Cerebellar cortex (tissue), 1 donor: ENCODE results near the gene PTPRN2.
"Not testable (repeated sequence)": the region's sequence is repeated elsewhere in the genome, so short reads cannot be mapped to it uniquely, and the experiment has no call there.

Experiments
- DNase-seq: peaks from one replicate; pipeline ENCODE4 v3.0.0-alpha.2; 2015; ENCODE audit warnings: low spot score

The PTPRN2 gene

DNA sequence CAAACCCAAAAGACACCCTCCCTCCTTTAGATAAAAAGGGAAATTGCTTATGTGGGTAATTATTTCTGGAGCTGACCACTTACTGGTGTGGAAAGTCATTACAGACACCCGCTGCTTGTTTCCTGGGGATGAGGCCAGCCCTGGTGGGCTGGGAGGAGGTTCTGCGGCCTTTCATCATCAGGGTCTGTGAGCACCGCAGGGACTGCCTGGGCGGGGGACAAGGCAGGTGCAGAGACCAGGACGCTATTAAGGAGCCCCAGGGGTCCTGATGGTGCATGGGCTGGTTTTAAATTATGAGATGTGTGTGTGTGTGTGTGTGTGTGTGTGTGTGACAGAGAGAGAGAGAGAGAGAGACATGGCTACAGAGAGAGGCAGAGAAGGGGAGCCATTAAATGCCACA, 1079.6 kb downstream of the PTPRN2 start:
- DNase-seq: no peak

- DNase-seq: no peak
Observed at GRCh38 chr7:157506268-157506667, 1081.4 kb downstream of the PTPRN2 start.

- DNase-seq: no peak
Observed at GRCh38 chr7:157505646-157506045, 1082.0 kb downstream of the PTPRN2 start.

DNA sequence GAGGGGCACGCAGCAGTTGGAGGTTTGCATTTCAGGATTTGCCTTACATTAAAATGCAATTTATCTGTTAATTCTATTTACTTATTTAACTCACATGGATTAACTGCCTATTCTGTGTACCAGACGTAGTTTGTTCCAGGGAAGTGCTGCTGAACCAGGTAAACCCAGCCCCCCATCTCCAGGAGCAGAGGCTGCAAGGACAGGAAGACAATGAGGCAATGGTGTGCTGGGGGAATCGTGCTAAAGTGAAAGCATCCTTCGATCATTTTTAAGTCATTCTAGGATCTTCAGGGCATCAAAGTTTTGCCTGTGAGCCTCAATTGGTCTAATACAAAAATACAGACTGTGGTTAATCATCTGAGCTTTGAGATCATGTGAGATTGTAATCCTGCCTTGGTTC, 1084.4 kb downstream of the PTPRN2 start:
- no peak for DNase-seq

DNA sequence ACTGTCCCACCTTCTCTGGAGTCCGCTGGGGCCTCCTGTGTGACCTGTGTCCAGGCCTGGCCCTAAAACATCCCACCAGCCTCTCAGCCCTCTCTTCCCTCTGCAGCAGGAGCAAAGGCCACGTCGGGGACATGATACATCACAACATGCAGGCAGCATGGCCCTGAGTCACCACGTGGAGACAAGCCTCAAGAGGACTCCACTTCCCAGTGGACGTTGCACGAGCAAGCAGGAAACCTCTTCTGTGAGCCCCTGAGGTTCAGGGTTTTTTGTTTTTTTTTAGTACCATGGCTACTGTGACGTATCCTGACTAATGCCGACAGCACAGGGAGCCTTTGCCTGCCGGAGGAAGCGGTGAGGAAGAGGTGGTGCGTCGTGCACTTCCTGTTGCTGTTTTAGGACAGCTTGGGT, 1084.9 kb downstream of the PTPRN2 start:
- DNase-seq: no peak

DNA sequence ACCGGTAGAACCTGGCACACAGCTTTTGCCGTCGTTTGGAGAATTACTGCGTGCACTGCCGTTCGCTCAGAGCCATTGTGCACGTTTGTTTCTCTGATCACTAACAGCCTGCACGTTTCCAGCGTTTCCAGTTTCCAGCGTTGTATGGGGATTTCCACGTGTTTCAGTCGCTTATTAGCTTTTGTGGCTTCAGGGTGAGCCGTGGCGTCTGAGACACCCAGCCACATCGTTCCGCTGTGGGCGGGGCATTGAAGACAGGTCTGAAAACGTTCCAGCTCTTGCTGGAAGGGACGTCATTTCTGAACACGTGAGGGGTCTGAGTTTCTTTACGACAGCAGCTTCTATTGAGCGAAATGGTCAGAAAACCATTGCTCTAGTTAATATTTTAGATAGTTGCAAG, 1086.0 kb downstream of the PTPRN2 start:
- DNase-seq: no peak

- not testable (repeated sequence) for DNase-seq
Observed at GRCh38 chr7:157500989-157501540, 1086.6 kb downstream of the PTPRN2 start.

GRCh38 chr7:157500171-157500960, 1087.3 kb downstream of the PTPRN2 start:
- no peak for DNase-seq

GRCh38 chr7:157499835-157500153, 1087.8 kb downstream of the PTPRN2 start:
- no peak for DNase-seq

GRCh38 chr7:157499121-157499834, 1088.3 kb downstream of the PTPRN2 start:
- no peak for DNase-seq

GRCh38 chr7:157498657-157499056, 1089.0 kb downstream of the PTPRN2 start:
- DNase-seq: no peak

DNA sequence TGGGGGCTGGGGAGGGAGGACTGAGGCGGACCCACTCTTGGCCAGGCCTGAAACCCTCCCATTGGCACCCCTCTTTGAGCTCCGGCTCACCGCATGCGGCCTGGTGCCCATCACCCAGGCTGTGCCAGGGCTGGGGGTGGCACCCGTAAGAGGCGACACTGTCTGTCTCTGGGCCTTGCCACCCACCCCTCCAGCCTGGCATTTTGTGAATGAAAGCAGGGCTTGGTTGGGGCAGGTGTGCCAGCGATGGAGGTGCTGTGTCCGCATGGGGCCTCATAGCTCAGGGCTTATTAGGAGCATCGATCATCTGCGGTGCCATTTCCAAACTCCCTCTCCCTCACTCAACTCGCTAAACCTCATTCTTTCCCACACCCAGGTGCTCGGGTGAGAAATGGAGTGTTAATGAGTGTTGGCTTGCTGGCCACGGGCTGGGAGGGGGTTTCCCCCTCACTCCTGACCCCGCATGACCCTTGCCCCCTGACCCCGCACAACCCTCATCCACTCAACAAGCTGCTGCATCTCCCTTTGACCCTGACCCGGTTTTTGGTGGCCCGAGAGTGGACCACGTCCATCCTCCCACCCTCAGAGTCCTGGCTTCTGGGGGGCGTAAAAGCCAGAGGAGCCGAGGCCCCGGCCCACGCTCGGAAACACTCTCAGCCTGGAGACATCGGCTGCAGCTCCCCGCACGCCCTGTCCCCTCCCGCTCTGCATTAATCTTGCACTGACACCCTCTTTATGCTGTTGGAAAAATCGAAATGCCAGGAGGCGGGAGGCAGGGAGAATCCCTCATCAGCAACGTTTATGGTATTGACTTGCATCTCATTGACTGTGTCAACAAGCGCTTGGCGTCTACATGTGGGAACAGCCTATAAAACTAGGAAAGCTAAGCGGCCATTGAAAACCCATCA, 1089.6 kb downstream of the PTPRN2 start:
- no peak for DNase-seq

GRCh38 chr7:157497367-157497743, 1090.3 kb downstream of the PTPRN2 start:
- DNase-seq: no peak

DNA sequence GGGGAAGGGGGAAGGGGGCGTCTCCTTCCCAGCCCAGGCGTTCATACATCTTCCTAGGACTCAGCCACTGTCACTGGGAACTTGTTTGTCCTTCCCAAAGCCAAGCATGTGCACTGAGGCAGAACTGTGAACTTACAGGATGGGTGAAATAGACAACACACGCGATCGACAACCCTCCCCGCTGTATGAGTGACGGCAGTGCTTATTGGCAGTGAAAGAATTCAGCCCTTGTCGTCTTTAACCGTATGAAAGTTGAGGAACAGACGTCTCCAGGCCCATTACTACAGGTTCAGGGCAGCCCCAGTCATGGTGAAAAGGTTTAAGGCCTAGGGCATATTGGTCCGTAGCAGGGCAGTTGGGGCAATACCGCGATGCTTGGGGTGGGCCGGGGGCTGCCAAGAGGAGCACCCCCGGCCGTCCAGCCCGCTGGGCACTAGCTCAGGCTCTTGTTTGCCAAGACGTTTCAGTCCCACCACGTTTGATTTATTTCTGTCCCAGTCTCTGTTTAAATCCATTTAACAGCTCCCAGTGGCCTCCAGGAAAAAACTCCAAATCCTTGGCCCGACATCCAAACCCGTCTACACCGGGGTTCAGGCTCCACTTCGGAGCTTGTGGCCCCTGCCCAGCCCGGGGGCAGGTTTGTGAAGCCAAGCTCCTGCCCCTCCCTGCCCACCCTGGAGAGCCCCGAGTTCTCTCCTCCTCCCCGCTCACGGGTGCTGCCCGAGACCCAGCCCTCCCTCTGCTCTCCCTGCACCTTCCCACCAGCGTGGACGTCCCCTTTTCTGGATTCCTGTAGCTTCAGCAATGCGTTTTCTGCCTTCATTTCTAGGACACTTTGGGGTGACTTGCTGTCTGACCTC, 1091.0 kb downstream of the PTPRN2 start:
- DNase-seq: no peak

DNA sequence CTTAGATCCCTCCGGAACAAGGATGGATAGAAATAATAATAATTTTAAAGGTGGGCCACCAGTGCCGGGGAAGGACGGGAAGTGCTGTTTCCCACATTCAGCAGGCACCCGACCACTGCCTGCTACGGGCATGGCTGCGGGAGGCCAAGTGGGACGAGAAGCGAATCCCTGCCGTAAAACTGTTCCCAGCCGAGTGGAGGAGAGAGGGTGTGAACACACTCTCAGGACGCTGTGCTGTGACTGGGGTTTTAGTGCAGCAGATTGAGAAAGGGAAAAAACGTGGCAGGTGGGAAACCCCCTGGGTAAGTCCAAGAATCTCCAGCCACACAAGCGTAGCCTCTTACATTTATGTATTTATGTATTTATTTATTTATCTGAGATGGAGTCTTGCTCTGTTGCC, 1092.0 kb downstream of the PTPRN2 start:
- DNase-seq: no peak

- DNase-seq: no peak
Observed at GRCh38 chr7:157495177-157495553, 1092.5 kb downstream of the PTPRN2 start.

GRCh38 chr7:157494506-157495176, 1093.0 kb downstream of the PTPRN2 start:
- no peak for DNase-seq

DNA sequence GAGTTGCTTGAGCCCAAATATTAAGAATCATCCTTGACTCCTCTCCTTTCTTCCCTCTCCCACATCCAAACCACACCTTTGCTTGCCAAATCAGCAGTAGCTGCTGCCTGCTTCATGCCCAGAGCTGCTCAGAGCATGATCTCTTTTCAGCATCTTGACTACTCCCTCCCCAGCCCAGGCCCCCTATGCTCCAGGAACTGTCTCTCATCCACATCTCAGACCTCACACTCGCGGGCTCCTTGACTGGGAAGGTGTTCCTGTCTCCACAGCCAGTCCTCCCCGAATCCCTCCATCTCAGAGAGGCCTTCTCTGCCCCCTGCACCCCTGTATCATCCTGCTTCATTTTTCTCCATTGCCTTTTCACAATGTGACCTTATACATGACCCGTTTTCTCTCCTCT, 1093.8 kb downstream of the PTPRN2 start:
- no peak for DNase-seq

- no peak for DNase-seq
Observed at GRCh38 chr7:157493017-157493416, 1094.6 kb downstream of the PTPRN2 start.

DNA sequence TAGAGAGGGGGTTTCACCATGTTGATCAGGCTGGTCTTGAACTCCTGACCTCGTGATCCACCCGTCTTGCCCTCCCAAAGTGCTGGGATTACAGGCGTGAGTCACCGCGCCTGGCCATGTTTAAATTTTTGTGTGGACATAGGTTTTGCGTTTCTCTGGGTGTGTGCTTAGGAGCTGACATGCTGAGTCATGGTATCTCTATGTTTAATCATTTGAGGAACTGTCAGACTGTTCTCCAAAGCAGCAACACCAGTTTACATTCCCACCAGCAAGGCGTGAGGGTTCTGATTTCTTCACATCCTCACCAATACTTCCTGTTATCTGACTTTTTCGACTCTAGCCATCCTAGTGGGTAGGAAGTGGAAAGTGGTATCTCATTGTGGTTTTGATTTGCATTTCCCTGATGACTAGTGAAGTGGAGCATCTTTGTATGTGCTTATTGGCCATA, 1097.1 kb downstream of the PTPRN2 start:
- DNase-seq: no peak

GRCh38 chr7:157489870-157490269, 1097.8 kb downstream of the PTPRN2 start:
- not testable (repeated sequence) for DNase-seq
